HCEC 1CT (cell line): ENCODE measurements around the gene BRMS1.
"Not testable (repeated sequence)": the region's sequence is repeated elsewhere in the genome, so short reads cannot be mapped to it uniquely, and the experiment has no call there.

Source experiments
- DNase-seq: peaks from one replicate; pipeline ENCODE4 v3.0.0-alpha.2; 2017

BRMS1 gene

GRCh38 chr11:66362481-66363147 is 17.7 kb upstream of the BRMS1 start:
- no peak for DNase-seq

GRCh38 chr11:66361502-66361941 is 16.6 kb upstream of the BRMS1 start:
- DNase-seq: no peak

GRCh38 chr11:66360406-66361073 is 15.6 kb upstream of the BRMS1 start:
- DNase-seq: no peak

GRCh38 chr11:66359662-66360087 is 14.8 kb upstream of the BRMS1 start:
- no peak for DNase-seq

GRCh38 chr11:66350560-66351235 is 5.8 kb upstream of the BRMS1 start:
- not testable (repeated sequence) for DNase-seq

- DNase-seq: no peak
Observed at GRCh38 chr11:66349084-66349386, 4.1 kb upstream of the BRMS1 start.

GRCh38 chr11:66347425-66348276 is 2.7 kb upstream of the BRMS1 start, which contains the start of gene B4GAT1:
B4GAT1 (minus strand) TSS chr11:66347629; CDS start chr11:66347545, 84 bp downstream.
- DNase-seq: peak; percentile 83

GRCh38 chr11:66346476-66347424 is 1.8 kb upstream of the BRMS1 start:
- no peak for DNase-seq

- no peak for DNase-seq
Observed at GRCh38 chr11:66345316-66345649, 379 bp upstream of the BRMS1 start.

GRCh38 chr11:66343176-66343575 is 1.7 kb downstream of the BRMS1 start:
- DNase-seq: peak; percentile 88

GRCh38 chr11:66341502-66342126 is 3.3 kb downstream of the BRMS1 start:
- no peak for DNase-seq

- no peak for DNase-seq
Observed at GRCh38 chr11:66340596-66341501, 4.1 kb downstream of the BRMS1 start.

GRCh38 chr11:66339686-66340483 is 5.0 kb downstream of the BRMS1 start:
- DNase-seq: no peak

GRCh38 chr11:66339162-66339675 is 5.7 kb downstream of the BRMS1 start:
- DNase-seq: no peak

- DNase-seq: no peak
Observed at GRCh38 chr11:66338276-66339161, 6.4 kb downstream of the BRMS1 start.

- DNase-seq: peak; percentile 24
Observed at GRCh38 chr11:66337103-66337899, 7.6 kb downstream of the BRMS1 start.
